Glomerular endothelial cell (primary cell): ENCODE measurements around the gene SLC4A1AP. TPM values are rescaled to one million over a fixed set of nuclear protein-coding genes. Genes with fewer than 3 reads are reported as not detected.

Experiments used
- DNase-seq: peaks from one replicate; pipeline ENCODE4 v3.0.0-alpha.2; 2011; ENCODE audit warnings: low read depth, low spot score; ENCODE audit errors: extremely low read depth
- total RNA-seq: library from RNA; depleted of rRNA; stranded (reverse); fragments of >200 nt; gene quantifications from 2 replicates; pipeline ENCODE4 v1.2.3, GENCODE V29; 2015

SLC4A1AP gene
- total RNA-seq, 1 donor from 2014 or later: 26.4 TPM

GRCh38 chr2:27701676-27702075, 38.0 kb downstream of the SLC4A1AP start:
- no peak for DNase-seq

GRCh38 chr2:27702302-27702701, 38.6 kb downstream of the SLC4A1AP start:
- DNase-seq: no peak

GRCh38 chr2:27703638-27704341, 40.1 kb downstream of the SLC4A1AP start:
- DNase-seq: no peak

- DNase-seq: no peak
Measured at GRCh38 chr2:27704342-27704876, 40.7 kb downstream of the SLC4A1AP start.

GRCh38 chr2:27705851-27706622, 42.3 kb downstream of the SLC4A1AP start:
- no peak for DNase-seq

- DNase-seq: no peak
Measured at GRCh38 chr2:27707462-27708256, 44.0 kb downstream of the SLC4A1AP start.

GRCh38 chr2:27708257-27708654, 44.6 kb downstream of the SLC4A1AP start:
- DNase-seq: no peak

GRCh38 chr2:27708666-27709065, 45.0 kb downstream of the SLC4A1AP start:
- no peak for DNase-seq

GRCh38 chr2:27709326-27709725, 45.6 kb downstream of the SLC4A1AP start:
- no peak for DNase-seq

GRCh38 chr2:27709960-27710575, 46.4 kb downstream of the SLC4A1AP start:
- no peak for DNase-seq

GRCh38 chr2:27710640-27711430, 47.1 kb downstream of the SLC4A1AP start:
- DNase-seq: no peak

GRCh38 chr2:27711804-27712203, 48.1 kb downstream of the SLC4A1AP start:
- no peak for DNase-seq

- DNase-seq: no peak
Measured at GRCh38 chr2:27712522-27712921, 48.8 kb downstream of the SLC4A1AP start.

GRCh38 chr2:27713201-27713600, 49.5 kb downstream of the SLC4A1AP start:
- no peak for DNase-seq

GRCh38 chr2:27714053-27714452, 50.4 kb downstream of the SLC4A1AP start:
- DNase-seq: no peak

GRCh38 chr2:27714851-27715291, 51.2 kb downstream of the SLC4A1AP start:
- DNase-seq: no peak

GRCh38 chr2:27715318-27716210, 51.9 kb downstream of the SLC4A1AP start:
- no peak for DNase-seq

- DNase-seq: no peak
Measured at GRCh38 chr2:27716301-27717069, 52.8 kb downstream of the SLC4A1AP start.
